IPS-15b (cell line): ENCODE results near the gene GSAP.

Experiments used
- H3K27me3 ChIP-seq: one replicate; pipeline ENCODE4 v1.6.1; 2013; ENCODE audit warnings: low read length; ENCODE audit not compliant: control insufficient read depth, insufficient read depth
- H3K36me3 ChIP-seq: one replicate; pipeline ENCODE4 v1.6.1; 2013; ENCODE audit warnings: low read length; ENCODE audit not compliant: control insufficient read depth, insufficient read depth
- H3K4me1 ChIP-seq: one replicate; pipeline ENCODE4 v1.6.1; 2013; ENCODE audit warnings: mild to moderate bottlenecking, low read length; ENCODE audit not compliant: control insufficient read depth, insufficient read depth
- H3K4me3 ChIP-seq: one replicate; pipeline ENCODE4 v1.5.1; 2013; ENCODE audit warnings: low read depth, low read length
- H3K9ac ChIP-seq: one replicate; pipeline ENCODE4 v1.6.1; 2013; ENCODE audit warnings: low read depth, mild to moderate bottlenecking, low read length
- H3K9me3 ChIP-seq: one replicate; pipeline ENCODE4 v1.6.1; 2013; ENCODE audit warnings: mild to moderate bottlenecking, low read length; ENCODE audit not compliant: control insufficient read depth, insufficient read depth

GSAP gene

DNA sequence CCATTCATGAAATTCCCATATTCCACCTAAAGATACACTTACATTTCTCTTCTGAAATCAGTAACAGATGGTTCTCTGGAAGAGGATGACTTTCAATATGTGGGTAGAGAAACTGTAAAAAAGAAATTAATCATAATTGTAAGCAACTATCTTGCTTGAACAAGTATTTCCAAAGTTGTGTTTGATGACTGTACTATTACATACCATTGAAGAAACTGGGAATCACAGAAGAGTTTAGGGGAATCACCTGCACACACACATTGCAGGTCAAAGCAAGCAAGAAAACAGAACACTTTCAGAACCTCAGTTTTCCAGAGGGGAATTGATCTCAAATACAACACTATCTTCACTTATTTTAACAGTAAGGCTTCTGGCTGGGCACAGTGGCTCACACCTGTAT lies 33.6 kb downstream of the GSAP start:
- Histone ChIP-seq H3K9me3 (no peaks in the 10 kb centered on the region), H3K4me1 (peaks cover 6% of the 10 kb centered on the region), H3K4me3 (no peak overlapping the region), H3K9ac (no peak overlapping the region), H3K36me3 (no peaks in the 10 kb centered on the region), H3K27me3 (no peaks in the 10 kb centered on the region)

DNA sequence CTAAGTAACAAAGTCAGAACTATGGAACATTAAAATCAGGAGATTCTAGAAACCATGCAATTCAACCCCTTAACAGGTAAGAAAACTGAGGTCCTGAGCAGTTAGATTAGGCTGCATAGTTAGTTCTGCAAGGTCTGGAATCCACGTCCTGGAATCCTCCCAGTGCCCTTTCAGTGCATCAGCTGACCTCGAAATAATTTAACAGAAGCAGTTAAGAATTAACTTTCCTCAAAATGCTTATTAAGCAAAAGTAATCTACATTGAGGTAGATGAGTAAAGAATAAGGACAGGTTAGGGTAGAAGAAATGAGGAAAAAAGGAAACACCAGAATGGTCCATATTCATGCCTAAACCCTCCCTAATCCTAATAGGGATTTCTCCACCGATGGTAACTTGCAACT lies 37.6 kb downstream of the GSAP start:
- H3K9ac ChIP-seq: no peak overlapping the region
- H3K36me3 ChIP-seq: no peaks in the 10 kb centered on the region

DNA sequence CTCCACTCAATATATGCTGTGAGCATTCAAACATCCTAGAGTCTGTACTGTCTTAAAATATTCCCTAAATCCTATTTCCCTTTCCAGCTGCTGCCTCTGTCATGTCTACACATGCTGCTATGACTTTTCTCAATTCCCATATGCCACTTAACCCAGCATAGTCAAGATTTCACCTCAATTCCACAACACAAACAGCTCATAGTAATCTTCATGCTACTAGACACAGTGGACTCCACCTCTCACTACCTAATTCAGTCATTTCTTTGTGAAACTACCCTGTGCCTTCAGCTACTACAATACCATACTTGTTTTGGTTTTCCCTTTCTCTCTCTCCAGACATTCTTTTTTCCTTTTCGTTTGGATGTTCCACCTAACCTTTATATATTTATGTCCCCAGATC lies 45.5 kb downstream of the GSAP start:
- Histone ChIP-seq H3K9me3 (no peaks in the 10 kb centered on the region), H3K36me3 (no peaks in the 10 kb centered on the region)

More for the DNA sequence above, 37.6 kb downstream of the GSAP start:
- Histone ChIP-seq H3K9me3 (no peaks in the 10 kb centered on the region), H3K27me3 (no peaks in the 10 kb centered on the region), H3K4me1 (no peaks in the 10 kb centered on the region), H3K4me3 (no peak overlapping the region)

DNA sequence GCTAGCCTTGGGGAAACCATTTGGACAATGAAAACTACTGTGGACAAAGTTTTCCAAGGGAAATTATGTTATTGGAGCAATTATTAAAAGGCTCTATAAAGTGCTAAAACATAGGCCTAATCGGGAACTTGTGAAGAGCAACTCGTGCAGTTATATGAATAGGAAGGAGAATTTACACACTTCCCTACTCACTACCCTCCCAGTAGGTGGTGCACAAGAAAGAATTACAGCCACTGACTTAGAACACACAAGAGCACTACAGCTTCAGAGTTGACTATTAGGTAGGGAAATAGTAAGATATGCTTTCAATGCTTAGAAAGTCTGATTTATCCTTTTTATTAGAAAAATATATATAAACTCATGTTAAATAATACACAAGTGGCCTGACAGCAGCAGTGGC lies 47.2 kb downstream of the GSAP start:
- H3K27me3 ChIP-seq: no peaks in the 10 kb centered on the region
- H3K4me3 ChIP-seq: no peak overlapping the region
- no peak overlapping the region for H3K9ac ChIP-seq
- no peaks in the 10 kb centered on the region for H3K36me3 ChIP-seq
- H3K4me1 ChIP-seq: no peaks in the 10 kb centered on the region
- H3K9me3 ChIP-seq: no peaks in the 10 kb centered on the region

More for the DNA sequence above, 45.5 kb downstream of the GSAP start:
- no peak overlapping the region for H3K9ac ChIP-seq
- no peaks in the 10 kb centered on the region for H3K4me1 ChIP-seq
- no peak overlapping the region for H3K4me3 ChIP-seq
- H3K27me3 ChIP-seq: no peaks in the 10 kb centered on the region

DNA sequence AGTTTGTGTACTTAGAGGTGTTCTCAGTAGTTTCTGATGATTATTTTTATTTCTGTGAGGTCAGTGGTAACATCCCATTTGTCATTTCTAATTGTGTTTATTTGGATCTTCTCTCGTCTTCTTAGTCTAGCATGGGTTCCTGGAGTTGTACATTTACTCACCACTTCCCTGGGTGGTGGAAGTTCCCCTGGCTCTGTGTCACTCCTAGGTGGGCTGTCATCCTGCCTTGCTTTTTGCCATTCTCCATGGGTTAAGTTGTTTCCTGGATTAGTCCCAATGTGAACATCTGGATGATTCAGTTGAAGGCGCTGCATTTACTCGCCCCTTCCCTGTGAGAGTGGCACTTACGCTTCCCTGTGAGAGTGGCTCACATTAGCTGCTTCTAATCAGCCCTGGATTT lies 48.2 kb downstream of the GSAP start:
- Histone ChIP-seq H3K27me3 (no peaks in the 10 kb centered on the region), H3K9me3 (no peaks in the 10 kb centered on the region), H3K9ac (no peak overlapping the region), H3K36me3 (no peaks in the 10 kb centered on the region), H3K4me1 (no peaks in the 10 kb centered on the region), H3K4me3 (no peak overlapping the region)

DNA sequence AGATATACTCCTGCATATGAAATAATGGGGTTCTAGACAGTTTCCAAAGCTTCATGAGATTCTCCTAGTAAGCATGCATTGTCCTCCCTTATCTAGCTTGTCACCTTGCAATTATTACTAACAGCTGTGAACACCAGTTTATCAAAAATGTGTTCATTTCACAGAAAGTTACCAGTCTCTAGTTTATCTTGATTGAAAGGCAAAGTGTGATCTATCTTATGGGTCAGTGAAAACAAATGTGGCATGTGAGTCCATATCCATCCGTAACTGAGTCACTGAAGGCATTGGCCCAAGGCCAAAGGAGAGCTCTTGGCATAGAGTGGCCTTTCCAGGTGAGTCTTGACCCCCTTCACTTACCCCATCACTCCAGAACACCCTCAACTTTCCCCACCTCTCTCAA lies 53.2 kb downstream of the GSAP start:
- H3K4me1 ChIP-seq: no peaks in the 10 kb centered on the region

DNA sequence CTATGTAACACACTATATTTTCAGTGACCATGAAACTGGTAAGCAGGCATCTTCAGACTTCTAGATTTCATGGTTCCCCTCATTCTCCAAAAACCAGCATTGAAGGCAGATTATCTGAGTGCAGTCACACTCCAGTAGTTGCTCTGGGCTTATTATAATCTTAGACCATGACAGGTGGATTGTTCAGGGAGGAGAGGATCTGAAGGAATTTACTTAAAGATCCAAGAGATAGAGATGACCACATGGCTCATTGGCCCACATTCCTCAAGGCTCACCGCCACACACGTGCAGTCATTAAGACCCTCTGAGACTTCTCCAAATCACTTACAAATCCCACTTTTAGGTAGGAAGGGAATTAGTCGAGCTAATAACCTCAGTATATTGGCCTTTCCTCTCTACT lies 55.2 kb downstream of the GSAP start:
- Histone ChIP-seq H3K36me3 (no peaks in the 10 kb centered on the region), H3K9ac (no peak overlapping the region), H3K4me1 (no peaks in the 10 kb centered on the region), H3K27me3 (no peaks in the 10 kb centered on the region), H3K4me3 (no peak overlapping the region), H3K9me3 (no peaks in the 10 kb centered on the region)

More for the DNA sequence above, 53.2 kb downstream of the GSAP start:
- H3K27me3 ChIP-seq: no peaks in the 10 kb centered on the region
- no peak overlapping the region for H3K9ac ChIP-seq
- no peaks in the 10 kb centered on the region for H3K9me3 ChIP-seq
- no peak overlapping the region for H3K4me3 ChIP-seq
- H3K36me3 ChIP-seq: no peaks in the 10 kb centered on the region

DNA sequence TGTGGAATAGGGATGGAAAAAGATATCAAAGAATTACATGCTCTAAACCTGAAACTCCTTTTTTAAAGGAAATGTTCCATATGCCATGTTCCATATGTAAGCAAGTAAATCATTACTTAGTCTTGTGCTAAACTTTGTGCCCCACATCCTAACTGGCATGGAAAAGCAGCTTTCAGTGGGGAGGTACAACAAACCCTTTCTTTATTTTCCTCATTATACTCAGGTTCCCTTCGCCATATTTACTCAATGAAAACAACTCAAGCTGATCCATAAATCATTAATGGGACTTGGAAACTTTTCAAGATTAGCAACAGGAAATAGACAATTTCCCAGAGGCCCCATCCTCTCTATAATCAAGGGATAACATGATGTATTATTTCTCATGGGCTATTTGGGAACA lies 56.0 kb downstream of the GSAP start:
- H3K4me1 ChIP-seq: no peaks in the 10 kb centered on the region
- no peaks in the 10 kb centered on the region for H3K9me3 ChIP-seq
- H3K36me3 ChIP-seq: no peaks in the 10 kb centered on the region
- H3K4me3 ChIP-seq: no peak overlapping the region
- H3K9ac ChIP-seq: no peak overlapping the region
- no peaks in the 10 kb centered on the region for H3K27me3 ChIP-seq

DNA sequence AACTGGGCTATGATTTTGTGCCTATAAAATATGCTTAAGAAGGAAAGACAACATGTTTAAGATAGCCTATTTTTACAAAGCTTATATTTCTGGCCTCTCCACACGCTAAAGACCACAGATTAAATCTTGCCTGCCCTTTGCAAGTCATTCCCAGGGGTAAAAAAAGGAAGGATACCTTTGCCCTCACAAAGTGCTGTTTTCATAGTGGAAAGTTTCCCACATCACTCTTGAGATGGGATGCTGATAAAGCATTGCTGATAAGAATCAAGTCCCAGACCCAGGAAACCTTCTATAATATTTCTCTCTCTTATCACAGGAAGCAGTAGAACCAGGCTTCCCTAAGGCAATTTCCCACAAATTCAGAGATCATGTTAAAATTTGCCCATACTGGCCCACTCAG lies 56.5 kb downstream of the GSAP start:
- Histone ChIP-seq H3K9ac (no peak overlapping the region), H3K36me3 (no peaks in the 10 kb centered on the region), H3K4me3 (no peak overlapping the region), H3K27me3 (no peaks in the 10 kb centered on the region), H3K9me3 (no peaks in the 10 kb centered on the region), H3K4me1 (no peaks in the 10 kb centered on the region)

DNA sequence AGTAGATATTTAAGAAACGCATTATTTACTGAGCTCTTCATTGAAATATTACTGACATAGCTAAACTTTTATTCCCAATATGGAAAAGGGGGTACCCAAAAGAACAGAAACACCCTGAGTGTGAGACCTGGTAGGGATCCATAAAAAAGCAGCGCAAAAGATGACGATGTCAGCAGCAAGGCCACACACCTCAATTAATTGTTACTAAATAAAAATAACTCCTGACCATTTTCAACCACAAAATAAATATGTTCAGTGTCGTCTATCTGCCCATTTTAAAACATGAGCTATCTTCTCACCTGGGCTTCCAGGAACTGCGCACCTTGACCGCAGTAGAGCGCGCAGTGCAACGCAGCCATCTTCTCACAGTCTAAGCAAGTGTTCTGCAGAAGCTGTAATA lies 61.2 kb downstream of the GSAP start:
- Histone ChIP-seq H3K9me3 (no peaks in the 10 kb centered on the region), H3K36me3 (no peaks in the 10 kb centered on the region), H3K4me3 (no peak overlapping the region), H3K27me3 (no peaks in the 10 kb centered on the region), H3K9ac (no peak overlapping the region), H3K4me1 (peaks cover 4% of the 10 kb centered on the region)

DNA sequence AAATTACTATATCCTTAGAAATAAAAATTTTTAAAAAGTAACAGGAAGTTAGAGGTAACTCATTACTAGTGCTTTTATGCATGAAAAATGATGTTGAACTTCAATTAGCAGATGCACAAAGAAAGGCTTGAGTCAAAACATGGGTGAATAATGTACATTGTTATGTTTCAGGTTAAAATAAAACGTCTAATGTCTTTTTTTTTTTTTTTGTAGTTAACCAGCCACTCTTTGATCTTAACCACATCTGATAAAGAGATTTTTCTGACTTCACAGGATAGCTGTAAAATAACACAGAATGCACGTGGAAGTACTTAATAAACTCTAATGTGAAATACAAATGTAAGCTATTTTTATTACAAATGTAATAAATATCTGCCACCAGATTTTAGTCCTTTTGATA lies 61.7 kb downstream of the GSAP start:
- Histone ChIP-seq H3K27me3 (no peaks in the 10 kb centered on the region), H3K36me3 (no peaks in the 10 kb centered on the region), H3K4me1 (peaks cover 4% of the 10 kb centered on the region), H3K9me3 (no peaks in the 10 kb centered on the region), H3K9ac (no peak overlapping the region), H3K4me3 (no peak overlapping the region)

DNA sequence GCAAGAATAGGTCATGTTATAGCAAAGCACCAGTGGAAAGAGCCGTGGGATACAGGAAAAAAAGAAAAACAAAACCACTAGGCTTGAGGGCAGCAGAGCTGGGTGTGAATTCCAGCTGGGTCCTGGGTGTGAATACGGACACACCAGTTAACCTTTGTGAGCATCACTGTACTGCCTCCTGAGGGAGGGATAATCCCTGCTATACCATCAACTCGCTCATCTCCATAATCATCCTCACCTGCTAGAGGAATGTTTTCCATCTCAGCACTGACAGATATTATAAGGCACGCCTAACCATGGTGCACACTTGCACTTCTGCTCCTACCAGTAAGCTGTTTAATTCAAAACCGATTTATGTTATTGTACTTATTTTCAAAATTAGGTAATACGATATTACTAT lies 62.2 kb downstream of the GSAP start:
- Histone ChIP-seq H3K9ac (no peak overlapping the region), H3K9me3 (no peaks in the 10 kb centered on the region), H3K4me3 (no peak overlapping the region), H3K4me1 (peaks cover 7% of the 10 kb centered on the region), H3K36me3 (no peaks in the 10 kb centered on the region), H3K27me3 (no peaks in the 10 kb centered on the region)

DNA sequence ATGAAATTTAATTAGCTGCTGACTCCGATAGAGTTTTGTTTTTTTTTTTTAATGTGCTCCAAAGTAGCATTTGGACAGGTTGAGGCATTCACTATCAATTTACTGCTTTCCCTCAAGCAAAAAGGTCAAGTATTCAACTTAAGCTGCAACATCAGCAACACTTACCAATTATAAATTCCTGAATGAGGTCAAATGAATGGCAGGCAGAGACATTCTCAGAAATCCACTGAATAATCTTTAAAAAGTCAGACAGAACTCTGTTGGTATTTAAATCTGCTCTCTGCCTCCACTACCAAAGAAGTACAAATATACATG lies 62.8 kb downstream of the GSAP start:
- H3K9ac ChIP-seq: no peak overlapping the region
- H3K4me1 ChIP-seq: peaks cover 10% of the 10 kb centered on the region
- no peaks in the 10 kb centered on the region for H3K27me3 ChIP-seq
- no peak overlapping the region for H3K4me3 ChIP-seq
- H3K36me3 ChIP-seq: no peaks in the 10 kb centered on the region
- no peaks in the 10 kb centered on the region for H3K9me3 ChIP-seq
